ENCODE data around the gene PDLIM1. TPM values are rescaled to one million over a fixed set of nuclear protein-coding genes. Genes with fewer than 3 reads are reported as not detected.

The PDLIM1 gene
- total and polyA plus RNA-seq, 10 of the 15 experiments (the other 5 are each of a cell fraction or from before 2014, with no cell fraction given), result 95.7 to 714 (median 309) TPM

DNA sequence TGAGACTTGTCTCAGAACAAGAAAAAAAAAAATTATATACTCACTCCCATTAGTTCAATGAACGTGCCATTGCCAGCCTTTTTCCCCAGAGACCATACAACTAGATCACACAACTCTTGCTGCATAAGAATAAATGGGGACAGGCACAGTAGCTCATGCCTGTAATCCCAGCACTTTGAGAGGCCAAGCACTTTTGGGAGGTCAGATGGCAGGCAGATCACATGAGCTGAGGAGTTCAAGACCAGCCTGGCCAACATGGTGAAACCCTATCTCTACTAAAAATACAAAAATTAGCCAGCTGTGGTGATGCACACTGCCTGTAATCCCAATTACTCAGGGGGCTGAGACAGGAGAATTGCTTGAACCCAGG, 13.6 kb downstream of the PDLIM1 start (continued):
- TF ChIP-seq, protein P1, sequence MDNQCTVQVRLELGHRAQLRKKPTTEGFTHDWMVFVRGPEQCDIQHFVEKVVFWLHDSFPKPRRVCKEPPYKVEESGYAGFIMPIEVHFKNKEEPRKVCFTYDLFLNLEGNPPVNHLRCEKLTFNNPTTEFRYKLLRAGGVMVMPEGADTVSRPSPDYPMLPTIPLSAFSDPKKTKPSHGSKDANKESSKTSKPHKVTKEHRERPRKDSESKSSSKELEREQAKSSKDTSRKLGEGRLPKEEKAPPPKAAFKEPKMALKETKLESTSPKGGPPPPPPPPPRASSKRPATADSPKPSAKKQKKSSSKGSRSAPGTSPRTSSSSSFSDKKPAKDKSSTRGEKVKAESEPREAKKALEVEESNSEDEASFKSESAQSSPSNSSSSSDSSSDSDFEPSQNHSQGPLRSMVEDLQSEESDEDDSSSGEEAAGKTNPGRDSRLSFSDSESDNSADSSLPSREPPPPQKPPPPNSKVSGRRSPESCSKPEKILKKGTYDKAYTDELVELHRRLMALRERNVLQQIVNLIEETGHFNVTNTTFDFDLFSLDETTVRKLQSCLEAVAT (IDR thresholded peaks at IDR 0.05), result no peak
- TF ChIP-seq FOXM1 (IDR thresholded peaks at IDR 0.05; ENCODE audit: low read depth, low read length), result no peak

DNA sequence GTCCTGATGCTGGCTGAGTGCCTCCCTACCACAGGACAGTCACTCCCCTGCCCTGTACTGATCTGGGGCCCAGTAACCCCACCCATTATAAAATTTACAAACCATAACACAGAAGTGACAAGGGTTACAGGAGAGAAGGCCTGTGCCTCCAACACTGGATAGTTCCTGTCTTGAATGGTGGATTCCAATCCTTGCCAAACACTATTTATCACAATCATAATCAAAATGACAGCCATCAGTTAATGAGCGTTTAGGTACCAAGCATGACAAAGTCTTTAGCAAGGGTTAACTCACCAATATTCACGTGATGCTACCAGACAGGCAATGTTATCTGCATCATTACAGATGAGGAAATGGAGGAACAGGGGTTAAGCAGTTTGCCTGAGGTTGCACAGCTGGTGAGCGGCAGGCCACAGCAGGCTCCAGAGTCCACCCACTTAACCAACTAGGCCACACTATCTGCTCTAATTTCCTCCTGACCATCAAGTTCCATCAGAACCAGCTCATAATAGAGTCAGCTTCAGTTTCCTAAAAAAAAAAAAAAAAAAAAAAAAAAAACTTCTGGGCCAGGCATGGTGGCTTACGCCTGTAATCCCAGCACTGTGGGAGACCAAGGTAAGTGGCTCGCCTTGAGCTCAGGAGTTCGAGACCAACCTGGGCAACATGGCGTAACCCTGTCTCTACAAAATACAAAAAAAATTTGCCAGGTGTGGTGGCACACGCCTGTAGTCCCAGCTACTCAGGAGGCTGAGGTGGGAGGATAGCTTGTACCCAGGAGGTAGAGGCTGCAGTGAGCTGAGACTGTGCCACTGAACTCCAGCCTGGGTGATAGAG, 14.2 kb downstream of the PDLIM1 start:
- H3K27me3 ChIP-seq (replicated peaks in 1 of 2; ENCODE audit: control insufficient read depth in 2 of 2, insufficient read depth in 2 of 2, low read length in 1 of 2), result no peaks in the 10 kb centered on the region
- 78% methylated on average over 8 of the region's 8 CpGs for WGBS (ENCODE audit: insufficient coverage, insufficient replicate concordance, low lambda C conversion rate, missing lambda C conversion rate)
- ChIA-PET POLR2A (interaction anchor here (0.6 to 3.1 kb wide), 4 partner anchors 12 to 725 kb away, joined by 4 to 14 read pairs (median 6); no protein-coding TSS in a partner anchor), SMC1A (ENCODE audit: uncharacterized antibody, unreplicated experiment) (interaction anchor here (0.9 to 14.9 kb wide), 5 partner anchors 11 to 99 kb away, joined by 3 to 313 read pairs (median 11); no protein-coding TSS in a partner anchor), CTCF (interaction anchor here (0.6 to 16.6 kb wide), 9 partner anchors 9 to 549 kb away, joined by 3 to 348 read pairs (median 4); no protein-coding TSS in a partner anchor), RAD21 (ENCODE audit: unreplicated experiment) (interaction anchor here (0.6 to 5.2 kb wide), 8 partner anchors 9 to 1621 kb away, joined by 3 to 21 read pairs (median 4); no protein-coding TSS in a partner anchor)
- FAIRE-seq (no peak), DNase-seq (ENCODE audit: low read depth, low spot score) (no peak), ATAC-seq (peak; percentile 49)
- no TSS peak for BruUV-seq (replicated peaks)
- H3K4me3 ChIP-seq, result no peak overlapping the region
- intact Hi-C loops (cut with micrococcal nuclease; ENCODE audit: unreplicated experiment) (no loop called here), in situ Hi-C loops (cut with MboI) (no loop called here)
- peaks cover 4 to 14% of the 10 kb centered on the region in 2 experiments for H3K36me3 ChIP-seq (ENCODE audit: control insufficient read depth in 2 of 2, insufficient read depth in 2 of 2, low read length in 1 of 2)
- peaks cover 98% of the 10 kb centered on the region for H3K79me2 ChIP-seq (ENCODE audit: control insufficient read depth, insufficient read depth, low read length)
- peaks cover 30% of the 10 kb centered on the region for H3K4me1 ChIP-seq (ENCODE audit: control insufficient read depth, insufficient read depth, low read length)
- H2AFZ ChIP-seq (ENCODE audit: control insufficient read depth, low read depth, low read length), result no peak overlapping the region
- no peak overlapping the region for H3K27ac ChIP-seq (ENCODE audit: control insufficient read depth, insufficient read depth)
- no peaks in the 10 kb centered on the region; the same call in 2 of the 3 replicates for H3K9me3 ChIP-seq (replicated peaks; ENCODE audit: control insufficient read depth, insufficient read depth, low read length)
- H3K9ac ChIP-seq (ENCODE audit: control insufficient read depth, insufficient read depth, low read length), result no peak overlapping the region
- peaks cover 16% of the 10 kb centered on the region for H4K20me1 ChIP-seq (ENCODE audit: control insufficient read depth, insufficient read depth)
- no peak overlapping the region for H3K4me2 ChIP-seq (ENCODE audit: control insufficient read depth, insufficient read depth)
- TF ChIP-seq NR2F1 (conservative IDR thresholded peaks at IDR 0.05) (no peak), KAT2A (conservative IDR thresholded peaks at IDR 0.05; ENCODE audit: control insufficient read depth, low read depth, low read length) (no peak), HDAC6 (IDR thresholded peaks at IDR 0.05; ENCODE audit: unreplicated experiment) (no peak), RUNX3 (IDR thresholded peaks at IDR 0.05; ENCODE audit: low read length) (peak; percentile 57), BACH1 (IDR thresholded peaks at IDR 0.05; ENCODE audit: borderline replicate concordance) (no peak), TCF3 (IDR thresholded peaks at IDR 0.05; ENCODE audit: borderline replicate concordance, insufficient read depth, low read depth, low read length) (0 out of 2 replicates have a peak, but pooled peaks have one; percentile 24), NFYA (IDR thresholded peaks at IDR 0.05; ENCODE audit: borderline replicate concordance, low read depth, low read length) (no peak), BHLHE40 (IDR thresholded peaks at IDR 0.05; ENCODE audit: borderline replicate concordance in 1 of 2, low read depth in 2 of 2, low read length in 1 of 2) (peak; percentile 47 to 49; a peak in 2 of 4 replicates)
- TF ChIP-seq, protein P2, sequence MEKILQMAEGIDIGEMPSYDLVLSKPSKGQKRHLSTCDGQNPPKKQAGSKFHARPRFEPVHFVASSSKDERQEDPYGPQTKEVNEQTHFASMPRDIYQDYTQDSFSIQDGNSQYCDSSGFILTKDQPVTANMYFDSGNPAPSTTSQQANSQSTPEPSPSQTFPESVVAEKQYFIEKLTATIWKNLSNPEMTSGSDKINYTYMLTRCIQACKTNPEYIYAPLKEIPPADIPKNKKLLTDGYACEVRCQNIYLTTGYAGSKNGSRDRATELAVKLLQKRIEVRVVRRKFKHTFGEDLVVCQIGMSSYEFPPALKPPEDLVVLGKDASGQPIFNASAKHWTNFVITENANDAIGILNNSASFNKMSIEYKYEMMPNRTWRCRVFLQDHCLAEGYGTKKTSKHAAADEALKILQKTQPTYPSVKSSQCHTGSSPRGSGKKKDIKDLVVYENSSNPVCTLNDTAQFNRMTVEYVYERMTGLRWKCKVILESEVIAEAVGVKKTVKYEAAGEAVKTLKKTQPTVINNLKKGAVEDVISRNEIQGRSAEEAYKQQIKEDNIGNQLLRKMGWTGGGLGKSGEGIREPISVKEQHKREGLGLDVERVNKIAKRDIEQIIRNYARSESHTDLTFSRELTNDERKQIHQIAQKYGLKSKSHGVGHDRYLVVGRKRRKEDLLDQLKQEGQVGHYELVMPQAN (conservative IDR thresholded peaks at IDR 0.05), result no peak
- TF ChIP-seq, protein P3, sequence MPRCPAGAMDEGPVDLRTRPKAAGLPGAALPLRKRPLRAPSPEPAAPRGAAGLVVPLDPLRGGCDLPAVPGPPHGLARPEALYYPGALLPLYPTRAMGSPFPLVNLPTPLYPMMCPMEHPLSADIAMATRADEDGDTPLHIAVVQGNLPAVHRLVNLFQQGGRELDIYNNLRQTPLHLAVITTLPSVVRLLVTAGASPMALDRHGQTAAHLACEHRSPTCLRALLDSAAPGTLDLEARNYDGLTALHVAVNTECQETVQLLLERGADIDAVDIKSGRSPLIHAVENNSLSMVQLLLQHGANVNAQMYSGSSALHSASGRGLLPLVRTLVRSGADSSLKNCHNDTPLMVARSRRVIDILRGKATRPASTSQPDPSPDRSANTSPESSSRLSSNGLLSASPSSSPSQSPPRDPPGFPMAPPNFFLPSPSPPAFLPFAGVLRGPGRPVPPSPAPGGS (IDR thresholded peaks at IDR 0.05; ENCODE audit: borderline replicate concordance, insufficient read depth, low read depth, low read length, poor library complexity, severe bottlenecking), result peak; percentile 93
- TF ChIP-seq, protein P4, sequence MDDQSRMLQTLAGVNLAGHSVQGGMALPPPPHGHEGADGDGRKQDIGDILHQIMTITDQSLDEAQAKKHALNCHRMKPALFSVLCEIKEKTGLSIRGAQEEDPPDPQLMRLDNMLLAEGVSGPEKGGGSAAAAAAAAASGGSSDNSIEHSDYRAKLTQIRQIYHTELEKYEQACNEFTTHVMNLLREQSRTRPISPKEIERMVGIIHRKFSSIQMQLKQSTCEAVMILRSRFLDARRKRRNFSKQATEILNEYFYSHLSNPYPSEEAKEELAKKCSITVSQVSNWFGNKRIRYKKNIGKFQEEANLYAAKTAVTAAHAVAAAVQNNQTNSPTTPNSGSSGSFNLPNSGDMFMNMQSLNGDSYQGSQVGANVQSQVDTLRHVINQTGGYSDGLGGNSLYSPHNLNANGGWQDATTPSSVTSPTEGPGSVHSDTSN (IDR thresholded peaks at IDR 0.05; ENCODE audit: insufficient replicate concordance, low read depth, low read length), result peak; percentile 10

All from GM12878 (cell line).